NCI-H2196 (cell line): ENCODE measurements around the gene UBAC2.
"Not testable (repeated sequence)": the region's sequence is repeated elsewhere in the genome, so short reads cannot be mapped to it uniquely, and the experiment has no call there.

Experiments
- DNase-seq: peaks from one replicate; lab custom pipeline; 2025; ENCODE audit not compliant: unreplicated experiment; lab: John Stamatoyannopoulos, UW

The UBAC2 gene

DNA sequence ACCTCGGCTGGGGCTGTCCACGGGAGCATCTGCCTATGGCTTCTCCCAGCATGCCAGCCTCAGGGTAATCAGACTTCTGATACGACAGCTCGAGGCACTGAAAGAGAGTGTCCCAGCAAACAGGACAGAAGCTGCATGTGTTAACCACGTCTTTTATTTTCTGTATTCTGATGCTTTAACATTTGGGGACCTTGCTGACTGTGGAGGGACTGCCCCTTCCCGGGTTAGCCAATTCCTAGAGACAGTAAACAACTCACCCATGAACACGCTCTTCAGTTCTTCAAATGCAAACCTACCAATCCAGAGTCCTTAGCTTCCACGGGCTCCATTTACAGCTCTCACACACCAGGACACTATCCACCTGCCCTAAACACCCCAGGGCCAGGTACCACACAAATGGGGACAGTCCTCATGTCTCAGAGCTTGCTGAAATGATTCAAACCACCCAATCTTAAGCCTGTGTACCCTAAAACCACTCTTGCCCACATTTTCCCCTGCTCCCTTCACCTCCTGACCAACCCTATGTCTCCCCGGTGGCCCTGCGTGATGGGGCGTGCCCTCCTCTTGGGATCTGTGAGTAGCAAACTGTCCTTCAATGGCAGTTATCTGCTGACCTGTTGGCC lies 208.9 kb downstream of the UBAC2 start:
- DNase-seq = not testable (repeated sequence)

DNA sequence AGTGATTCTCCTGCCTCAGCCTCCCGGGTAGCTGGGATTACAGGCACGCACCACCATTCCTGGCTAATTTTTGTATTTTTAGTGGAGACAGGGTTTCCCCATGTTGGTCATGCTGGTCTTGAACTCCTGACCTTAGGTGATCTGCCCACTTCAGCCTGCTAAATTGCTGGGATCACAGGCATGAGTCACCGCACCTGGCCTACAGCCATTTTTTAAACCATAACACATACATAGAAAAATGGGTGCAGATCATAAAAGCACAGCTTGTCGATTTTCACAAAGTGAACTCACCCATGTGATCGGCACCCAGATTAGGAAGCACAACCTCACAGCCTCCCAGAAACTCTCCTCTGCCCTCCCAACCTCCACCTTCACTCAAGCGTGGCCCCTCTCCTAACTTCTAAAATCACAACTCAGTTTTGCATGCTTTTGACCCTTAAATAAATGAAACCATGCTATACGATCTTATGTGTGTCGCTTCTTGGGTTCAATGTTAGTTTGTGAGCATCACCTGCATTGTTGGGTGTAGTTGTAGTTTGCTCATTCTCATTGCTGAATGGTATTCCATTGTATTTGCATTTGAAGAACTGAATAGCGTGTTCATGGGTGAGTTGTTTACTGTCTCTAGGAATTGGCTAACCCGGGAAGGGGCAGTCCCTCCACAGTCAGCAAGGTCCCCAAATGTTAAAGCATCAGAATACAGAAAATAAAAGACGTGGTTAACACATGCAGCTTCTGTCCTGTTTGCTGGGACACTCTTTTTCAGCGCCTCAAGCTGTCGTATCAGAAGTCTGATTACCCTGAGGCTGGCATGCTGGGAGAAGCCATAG lies 210.2 kb downstream of the UBAC2 start:
- DNase-seq = not testable (repeated sequence)

DNA sequence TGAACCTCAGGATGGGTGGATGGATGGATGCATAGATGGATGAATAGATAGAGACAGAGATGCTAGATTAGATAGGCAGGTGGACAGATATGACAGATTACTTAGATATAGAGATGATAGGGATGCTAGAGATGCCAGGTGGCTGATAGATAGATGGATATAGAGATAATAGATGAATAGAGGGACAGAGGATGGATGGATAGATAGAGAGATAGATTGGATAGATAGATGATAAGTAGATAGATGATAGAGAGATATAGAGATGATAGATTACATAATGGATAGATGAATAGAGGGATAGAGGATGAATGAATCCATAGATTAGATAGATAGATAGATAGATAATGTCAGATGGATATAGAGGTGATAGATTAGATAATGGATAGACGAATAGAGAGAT lies 212.2 kb downstream of the UBAC2 start:
- no peak for DNase-seq

DNA sequence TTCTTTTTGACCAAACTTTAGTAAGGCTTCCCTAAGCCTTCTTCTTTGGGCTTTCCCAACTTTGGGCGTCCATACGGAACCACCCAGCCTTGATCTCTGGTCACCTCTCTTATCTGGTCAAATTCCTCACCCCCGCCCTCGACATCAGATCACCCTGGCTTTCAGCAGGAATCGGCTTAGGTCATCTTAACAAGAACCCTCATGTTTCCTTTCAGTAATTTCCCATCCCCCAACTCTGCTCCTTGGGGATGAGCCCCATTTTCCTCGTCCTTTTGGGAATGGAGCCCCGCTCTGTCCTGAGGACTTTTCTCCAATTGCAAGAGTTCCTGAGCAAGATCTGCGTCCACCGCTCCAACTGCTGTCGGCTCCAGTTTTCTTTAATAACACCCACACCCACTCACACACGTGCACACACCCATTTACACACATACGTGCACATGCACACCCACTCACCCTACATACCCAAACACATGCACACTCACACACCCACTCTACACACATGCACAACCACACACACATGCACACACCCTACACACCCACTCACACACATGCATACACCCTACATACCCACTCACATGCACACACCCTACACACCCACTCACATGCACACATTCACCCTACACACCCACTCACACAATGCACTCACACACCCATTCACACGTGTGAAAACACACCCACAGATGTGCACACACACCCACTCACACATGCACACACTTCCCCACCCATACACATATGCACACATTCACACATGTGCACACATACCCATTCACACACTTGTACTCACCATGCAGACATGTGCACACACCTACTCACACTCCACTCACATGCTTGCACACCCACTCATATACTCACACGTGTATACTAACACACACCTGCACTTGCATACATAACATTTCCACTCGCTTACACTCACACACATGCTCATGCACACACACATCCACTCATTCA lies 213.7 kb downstream of the UBAC2 start:
- no peak for DNase-seq

GRCh38 chr13:99415014-99415650 lies 214.5 kb downstream of the UBAC2 start:
- no peak for DNase-seq

DNA sequence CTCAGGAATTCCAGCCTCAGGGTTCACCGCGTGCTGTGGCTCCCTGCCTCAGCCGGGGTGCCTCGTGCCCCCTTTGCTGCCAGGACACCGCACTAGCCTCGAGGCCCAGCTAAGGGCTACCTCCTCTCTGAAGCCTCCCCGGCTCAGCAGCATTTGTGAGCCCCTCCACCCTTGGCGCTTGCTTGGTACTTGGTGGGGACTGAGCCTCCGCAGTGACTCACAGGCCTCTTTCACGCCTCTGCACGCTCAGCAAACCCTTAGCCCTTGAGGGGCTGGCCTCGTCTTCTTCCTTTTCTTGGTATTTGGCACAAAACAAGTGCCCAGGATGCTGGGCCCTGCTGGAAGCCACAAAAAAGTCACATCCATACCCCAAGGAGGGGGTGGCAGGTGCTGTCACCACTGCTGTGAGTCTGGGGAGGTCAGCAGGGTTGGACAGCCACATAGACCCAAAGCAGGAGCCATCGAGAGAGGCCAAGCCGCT lies 215.2 kb downstream of the UBAC2 start:
- DNase-seq = no peak

DNA sequence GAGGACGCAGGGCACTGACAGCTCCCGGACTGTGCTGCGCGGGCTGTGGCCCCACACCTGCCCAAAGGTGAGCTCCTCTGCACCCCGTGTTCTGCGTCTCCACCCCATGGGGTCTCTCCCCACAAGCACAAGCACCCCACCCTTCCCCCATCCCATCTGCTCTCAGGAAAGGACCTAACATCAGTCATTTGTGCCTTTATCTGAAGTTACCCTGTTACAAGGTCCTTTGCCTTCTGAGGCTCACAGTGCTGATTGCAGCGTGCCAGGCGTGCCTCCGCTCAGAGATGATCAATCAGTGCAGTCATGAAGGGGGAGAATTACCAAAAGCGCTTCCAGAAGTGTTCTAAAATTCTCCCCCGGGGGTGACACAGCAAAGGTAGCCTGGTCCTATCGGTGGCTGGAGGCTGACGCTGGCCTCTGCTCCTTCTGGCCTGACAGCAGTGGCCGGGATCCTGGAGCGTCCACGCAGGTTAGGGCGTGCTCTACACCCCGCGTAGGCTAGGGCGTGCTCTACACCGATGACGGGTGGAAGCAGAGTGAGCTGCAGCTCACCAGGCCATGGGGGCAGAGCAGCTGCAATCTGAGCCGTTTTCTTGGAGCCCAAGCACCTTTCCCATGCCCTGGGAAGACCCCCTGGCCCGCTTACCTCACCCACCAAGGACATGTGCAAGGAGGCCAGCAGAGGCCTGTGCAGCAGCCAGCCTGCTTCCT lies 215.9 kb downstream of the UBAC2 start:
- no peak for DNase-seq

- DNase-seq = no peak
Observed at GRCh38 chr13:99417201-99418102, 216.8 kb downstream of the UBAC2 start.

DNA sequence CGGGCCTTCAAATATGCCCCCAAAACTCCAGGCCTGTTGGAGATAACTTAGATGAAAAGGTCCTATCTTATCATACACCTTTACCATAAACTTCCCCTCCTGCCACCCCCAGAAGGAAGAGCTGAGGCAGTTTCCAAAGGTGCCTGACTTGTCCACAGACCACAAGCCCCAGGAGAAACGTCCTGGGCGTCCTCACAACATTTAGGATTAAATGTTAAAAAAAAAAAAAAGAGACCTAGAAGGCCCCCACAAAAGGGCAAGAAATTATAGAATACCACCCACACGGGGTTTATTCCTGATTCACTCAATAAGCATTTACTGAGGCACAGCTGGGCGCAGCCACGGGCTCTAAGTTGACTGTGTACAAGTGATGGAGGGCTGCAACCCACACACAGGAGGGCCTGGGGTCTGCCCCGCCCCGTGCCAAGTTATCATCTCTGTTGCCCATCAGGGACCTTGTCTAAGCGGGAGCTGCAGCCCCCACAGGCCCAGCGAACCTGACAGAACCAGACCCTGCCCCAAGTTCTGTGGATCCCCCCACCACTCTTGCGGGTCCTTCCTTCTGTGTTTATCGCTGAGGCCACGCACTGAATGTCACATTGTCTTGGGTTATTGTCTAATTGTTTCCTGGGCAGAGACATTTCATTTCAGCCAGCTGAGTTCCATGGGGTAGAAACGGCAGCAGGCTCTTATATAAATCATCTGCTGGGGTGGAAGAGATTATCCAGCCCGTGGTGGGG lies 217.6 kb downstream of the UBAC2 start:
- no peak for DNase-seq

- no peak for DNase-seq
Observed at GRCh38 chr13:99418843-99419140, 218.1 kb downstream of the UBAC2 start.

GRCh38 chr13:99419591-99420243 lies 219.1 kb downstream of the UBAC2 start:
- no peak for DNase-seq

DNA sequence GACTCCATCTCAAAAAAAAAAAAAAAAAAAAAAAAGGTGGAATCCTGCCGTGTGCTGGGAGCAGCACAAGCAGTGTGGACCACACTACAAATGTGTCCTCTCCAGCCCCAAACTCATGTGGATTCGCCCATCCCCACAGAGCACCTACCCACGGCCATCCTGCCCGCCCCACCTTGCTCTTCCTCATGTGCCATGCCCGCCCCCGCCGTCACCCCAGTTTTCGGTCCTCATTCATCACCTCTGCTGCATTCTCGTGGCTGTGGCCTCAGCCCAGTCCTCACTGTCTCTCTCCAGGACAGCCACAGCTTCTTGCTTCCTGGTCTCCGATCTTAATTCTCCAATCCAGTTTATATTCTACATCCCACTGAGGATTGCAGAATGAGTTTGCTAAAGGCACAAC lies 220.6 kb downstream of the UBAC2 start:
- DNase-seq = no peak

GRCh38 chr13:99421758-99422585 lies 221.3 kb downstream of the UBAC2 start:
- no peak for DNase-seq

- no peak for DNase-seq
Observed at GRCh38 chr13:99422586-99423220, 222.0 kb downstream of the UBAC2 start.

- DNase-seq = no peak
Observed at GRCh38 chr13:99425485-99426341, 225.1 kb downstream of the UBAC2 start.

- DNase-seq = no peak
Observed at GRCh38 chr13:99426426-99426825, 225.8 kb downstream of the UBAC2 start.
